Ishikawa (cell line): ENCODE data around the gene CMTM1.

ENCODE experiments used
- CEBPB ChIP-seq: IDR thresholded peaks from 2 replicates; pipeline ENCODE4 v1.6.1; 2012
- CREB1 ChIP-seq: IDR thresholded peaks from 2 replicates; pipeline ENCODE4 v1.6.1; 2012; ENCODE audit warnings: low read depth
- EGR1 ChIP-seq: IDR thresholded peaks from 2 replicates; pipeline ENCODE4 v1.6.1; 2012
- EP300 ChIP-seq: IDR thresholded peaks from 2 replicates; pipeline ENCODE4 v1.6.1; 2012; ENCODE audit warnings: borderline replicate concordance
- FOXM1 ChIP-seq: IDR thresholded peaks from 2 replicates; pipeline ENCODE4 v1.6.1; 2012; ENCODE audit warnings: low read depth, borderline replicate concordance
- NFIC ChIP-seq: IDR thresholded peaks from 2 replicates; pipeline ENCODE4 v1.6.1; 2012
- RAD21 ChIP-seq: IDR thresholded peaks from 2 replicates; pipeline ENCODE4 v1.6.1; 2012; ENCODE audit warnings: low read depth
- TAF1 ChIP-seq: IDR thresholded peaks from 2 replicates; pipeline ENCODE4 v1.6.1; 2012; ENCODE audit warnings: low read depth, mild to moderate bottlenecking
- TEAD4 ChIP-seq: IDR thresholded peaks from 2 replicates; pipeline ENCODE4 v1.6.1; 2012
- YY1 ChIP-seq: IDR thresholded peaks from 2 replicates; pipeline ENCODE4 v1.6.1; 2012; ENCODE audit warnings: low read depth
- ZBTB7A ChIP-seq: IDR thresholded peaks from 2 replicates; pipeline ENCODE4 v1.6.1; 2012; ENCODE audit warnings: low read depth
- TF ChIP-seq, protein P1 (sequence below): IDR thresholded peaks from 2 replicates; pipeline ENCODE4 v1.6.1; 2012; ENCODE audit warnings: low read depth, mild to moderate bottlenecking
- TF ChIP-seq, protein P2 (sequence below): IDR thresholded peaks from 2 replicates; pipeline ENCODE4 v1.6.1; 2012
- TF ChIP-seq, protein P3 (sequence below): IDR thresholded peaks from 2 replicates; pipeline ENCODE4 v1.6.1; 2012

DNA sequence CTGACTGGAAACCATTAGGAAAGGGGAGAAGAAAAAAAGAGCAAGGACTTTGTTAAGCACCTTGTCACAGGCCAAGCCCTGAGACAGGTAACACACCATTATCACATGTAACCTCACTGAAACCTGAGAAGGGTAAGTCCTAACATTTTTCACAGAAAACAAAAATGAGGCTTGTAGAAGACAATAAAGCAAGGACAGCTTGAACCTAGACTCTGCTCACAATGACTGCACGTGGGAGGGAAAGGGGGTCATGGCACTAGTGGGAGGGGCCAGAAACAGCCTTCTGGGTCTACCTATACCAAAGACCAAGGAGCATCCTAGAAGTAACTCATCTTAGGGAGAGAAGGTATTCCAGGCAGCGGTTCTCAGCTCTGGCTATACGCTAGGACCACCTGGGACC lies 23.8 kb upstream of the CMTM1 start:
- TF ChIP-seq, protein P1, sequence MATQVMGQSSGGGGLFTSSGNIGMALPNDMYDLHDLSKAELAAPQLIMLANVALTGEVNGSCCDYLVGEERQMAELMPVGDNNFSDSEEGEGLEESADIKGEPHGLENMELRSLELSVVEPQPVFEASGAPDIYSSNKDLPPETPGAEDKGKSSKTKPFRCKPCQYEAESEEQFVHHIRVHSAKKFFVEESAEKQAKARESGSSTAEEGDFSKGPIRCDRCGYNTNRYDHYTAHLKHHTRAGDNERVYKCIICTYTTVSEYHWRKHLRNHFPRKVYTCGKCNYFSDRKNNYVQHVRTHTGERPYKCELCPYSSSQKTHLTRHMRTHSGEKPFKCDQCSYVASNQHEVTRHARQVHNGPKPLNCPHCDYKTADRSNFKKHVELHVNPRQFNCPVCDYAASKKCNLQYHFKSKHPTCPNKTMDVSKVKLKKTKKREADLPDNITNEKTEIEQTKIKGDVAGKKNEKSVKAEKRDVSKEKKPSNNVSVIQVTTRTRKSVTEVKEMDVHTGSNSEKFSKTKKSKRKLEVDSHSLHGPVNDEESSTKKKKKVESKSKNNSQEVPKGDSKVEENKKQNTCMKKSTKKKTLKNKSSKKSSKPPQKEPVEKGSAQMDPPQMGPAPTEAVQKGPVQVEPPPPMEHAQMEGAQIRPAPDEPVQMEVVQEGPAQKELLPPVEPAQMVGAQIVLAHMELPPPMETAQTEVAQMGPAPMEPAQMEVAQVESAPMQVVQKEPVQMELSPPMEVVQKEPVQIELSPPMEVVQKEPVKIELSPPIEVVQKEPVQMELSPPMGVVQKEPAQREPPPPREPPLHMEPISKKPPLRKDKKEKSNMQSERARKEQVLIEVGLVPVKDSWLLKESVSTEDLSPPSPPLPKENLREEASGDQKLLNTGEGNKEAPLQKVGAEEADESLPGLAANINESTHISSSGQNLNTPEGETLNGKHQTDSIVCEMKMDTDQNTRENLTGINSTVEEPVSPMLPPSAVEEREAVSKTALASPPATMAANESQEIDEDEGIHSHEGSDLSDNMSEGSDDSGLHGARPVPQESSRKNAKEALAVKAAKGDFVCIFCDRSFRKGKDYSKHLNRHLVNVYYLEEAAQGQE: no peak
- TF ChIP-seq FOXM1 (no peak), YY1 (no peak), RAD21 (no peak), ZBTB7A (no peak), EP300 (no peak), CEBPB (no peak), TEAD4 (no peak), TAF1 (no peak), NFIC (no peak), CREB1 (no peak), EGR1 (no peak)
- TF ChIP-seq, protein P2, sequence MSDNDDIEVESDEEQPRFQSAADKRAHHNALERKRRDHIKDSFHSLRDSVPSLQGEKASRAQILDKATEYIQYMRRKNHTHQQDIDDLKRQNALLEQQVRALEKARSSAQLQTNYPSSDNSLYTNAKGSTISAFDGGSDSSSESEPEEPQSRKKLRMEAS: no peak
- TF ChIP-seq, protein P3, sequence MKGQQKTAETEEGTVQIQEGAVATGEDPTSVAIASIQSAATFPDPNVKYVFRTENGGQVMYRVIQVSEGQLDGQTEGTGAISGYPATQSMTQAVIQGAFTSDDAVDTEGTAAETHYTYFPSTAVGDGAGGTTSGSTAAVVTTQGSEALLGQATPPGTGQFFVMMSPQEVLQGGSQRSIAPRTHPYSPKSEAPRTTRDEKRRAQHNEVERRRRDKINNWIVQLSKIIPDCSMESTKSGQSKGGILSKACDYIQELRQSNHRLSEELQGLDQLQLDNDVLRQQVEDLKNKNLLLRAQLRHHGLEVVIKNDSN: no peak
